ENCODE results near the gene PLXNA4. TPM values are rescaled to one million over a fixed set of nuclear protein-coding genes. Genes with fewer than 3 reads are reported as not detected.

The PLXNA4 gene
- total RNA-seq, 1 donor from 2014 or later: 34.9 TPM

DNA sequence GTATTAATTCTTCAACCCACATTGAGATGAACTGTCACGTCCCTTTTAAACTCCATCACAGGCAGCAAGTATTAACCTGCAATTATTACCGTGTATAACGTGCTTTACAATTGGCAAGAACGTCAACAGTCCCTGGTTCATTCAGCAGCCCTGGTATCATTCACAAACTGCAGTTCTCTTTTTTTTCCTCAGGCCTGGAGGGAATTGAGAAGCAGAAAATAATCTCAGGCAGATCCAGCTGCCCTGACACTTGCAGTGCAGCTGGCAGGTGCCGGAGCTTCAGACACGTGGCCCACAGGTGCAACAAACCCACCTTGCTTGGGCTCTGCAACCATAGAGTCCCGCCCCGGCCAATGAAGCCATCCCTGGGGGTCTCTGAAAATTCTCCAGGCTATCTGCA lies 137.3 kb downstream of the PLXNA4 start:
- no peak for DNase-seq (ENCODE audit: low spot score)

DNA sequence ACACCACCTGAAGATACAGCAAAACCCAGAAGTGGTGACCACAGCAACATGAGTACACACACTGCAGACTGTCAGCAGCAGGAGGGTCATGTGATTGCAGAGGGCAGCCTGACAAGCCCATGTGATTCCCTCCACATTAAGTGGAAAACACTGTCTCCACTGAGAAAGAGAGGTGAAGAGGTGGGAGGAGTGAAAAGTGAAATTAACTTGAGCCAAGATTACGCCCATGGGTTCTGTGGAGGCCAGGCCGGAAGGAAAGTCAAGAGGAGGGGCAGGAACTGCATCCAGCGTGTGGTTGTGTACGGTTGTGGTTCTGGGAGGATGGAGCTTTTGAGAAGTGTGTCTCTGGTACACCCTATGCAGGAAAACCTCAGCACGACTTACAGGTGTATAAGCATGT lies 138.5 kb downstream of the PLXNA4 start:
- no peak for DNase-seq (ENCODE audit: low spot score)

DNA sequence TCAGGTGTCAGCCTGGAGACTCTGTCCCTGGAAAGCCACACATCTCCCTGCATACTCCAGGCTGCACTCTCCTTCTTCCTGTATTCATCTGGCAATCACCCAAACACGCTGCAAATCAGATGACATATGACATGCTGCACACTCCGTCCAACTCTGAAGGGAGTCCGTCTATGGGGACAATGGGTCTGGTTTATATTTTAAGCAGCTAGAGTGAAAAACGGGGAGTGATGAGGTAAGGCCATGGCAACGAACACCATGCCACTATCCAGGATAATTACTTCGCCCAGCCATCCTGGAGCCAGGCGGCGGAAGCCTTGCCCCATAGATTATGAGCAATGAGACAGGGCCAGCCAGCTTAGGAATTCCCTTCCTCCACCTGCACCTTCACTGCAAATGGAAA lies 140.1 kb downstream of the PLXNA4 start:
- no peak for DNase-seq (ENCODE audit: low spot score)

DNA sequence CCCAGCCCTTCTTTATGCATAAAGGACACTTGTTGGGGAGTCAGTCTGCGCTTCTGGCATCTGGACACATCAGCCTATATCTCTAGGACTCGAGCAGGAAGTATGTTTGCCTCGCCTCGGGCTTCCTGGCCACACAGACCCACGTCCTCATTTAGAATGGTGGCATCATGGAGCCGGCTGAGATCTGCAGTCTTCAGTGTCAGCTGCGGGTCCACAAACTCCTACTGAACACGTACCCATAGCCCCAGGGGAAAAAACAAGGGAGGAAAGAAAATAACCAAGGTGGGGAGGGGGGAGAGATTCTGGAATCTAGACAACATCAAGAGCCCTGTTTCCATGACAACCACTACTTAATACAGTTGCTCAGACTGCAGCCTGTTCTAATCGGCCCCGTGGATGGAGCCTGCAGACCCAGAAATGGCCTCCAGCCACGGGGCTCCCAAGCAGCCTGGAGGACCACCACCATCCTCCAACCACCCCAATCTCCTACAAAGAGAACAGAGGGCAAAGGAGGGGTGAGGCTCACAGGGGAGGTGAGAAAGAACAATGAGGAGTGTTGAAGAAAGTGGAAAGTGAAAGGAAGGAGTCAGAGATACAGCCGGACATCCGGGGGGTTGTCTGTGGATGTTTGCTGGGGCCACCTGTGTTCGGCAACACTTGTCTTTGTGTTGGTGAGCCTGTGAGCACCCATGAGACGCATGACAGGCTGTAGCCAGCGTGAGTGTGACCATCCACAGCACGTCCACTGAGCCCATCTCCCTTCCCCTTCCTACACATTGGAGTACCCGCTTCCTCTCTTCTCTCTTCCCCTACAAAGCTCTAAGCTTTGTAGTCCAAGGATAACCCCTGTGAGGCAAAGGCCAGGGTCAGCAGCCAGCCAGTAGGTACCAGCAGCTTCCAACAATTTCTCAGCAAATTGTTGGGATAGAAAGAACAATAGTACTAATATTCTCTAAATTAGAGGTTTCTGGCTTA lies 141.0 kb downstream of the PLXNA4 start:
- no peak for DNase-seq (ENCODE audit: low spot score)

DNA sequence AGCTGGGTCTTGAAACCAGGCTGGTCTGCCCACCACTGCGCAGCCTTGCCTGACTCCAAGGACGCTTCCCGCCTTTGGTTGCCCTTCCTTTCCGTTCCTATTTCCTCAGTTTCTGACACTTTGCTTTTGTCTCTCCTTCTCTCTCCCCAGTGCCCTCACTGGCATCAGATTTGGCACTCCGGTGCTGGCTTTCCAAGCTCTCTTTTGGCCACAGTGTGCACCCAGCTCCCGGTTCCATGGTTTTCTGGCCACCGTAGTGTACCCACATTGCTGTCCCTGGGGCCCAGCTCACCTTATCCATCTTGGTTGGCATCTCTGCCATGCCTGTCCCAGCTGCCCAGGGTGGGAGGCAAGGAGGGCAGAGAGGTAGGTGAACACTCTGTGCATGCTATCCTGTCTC lies 142.2 kb downstream of the PLXNA4 start:
- no peak for DNase-seq (ENCODE audit: low spot score)

- no peak for DNase-seq (ENCODE audit: low spot score)
These were observed 143.0 kb downstream of the PLXNA4 start for GRCh38 chr7:132433301-132433700.

- DNase-seq (ENCODE audit: low spot score): peak; percentile 69
These were observed 145.1 kb downstream of the PLXNA4 start for GRCh38 chr7:132430861-132431822.

GRCh38 chr7:132430041-132430855 lies 146.0 kb downstream of the PLXNA4 start:
- DNase-seq (ENCODE audit: low spot score): no peak

- DNase-seq (ENCODE audit: low spot score): no peak
These were observed 147.1 kb downstream of the PLXNA4 start for GRCh38 chr7:132429181-132429580.

DNA sequence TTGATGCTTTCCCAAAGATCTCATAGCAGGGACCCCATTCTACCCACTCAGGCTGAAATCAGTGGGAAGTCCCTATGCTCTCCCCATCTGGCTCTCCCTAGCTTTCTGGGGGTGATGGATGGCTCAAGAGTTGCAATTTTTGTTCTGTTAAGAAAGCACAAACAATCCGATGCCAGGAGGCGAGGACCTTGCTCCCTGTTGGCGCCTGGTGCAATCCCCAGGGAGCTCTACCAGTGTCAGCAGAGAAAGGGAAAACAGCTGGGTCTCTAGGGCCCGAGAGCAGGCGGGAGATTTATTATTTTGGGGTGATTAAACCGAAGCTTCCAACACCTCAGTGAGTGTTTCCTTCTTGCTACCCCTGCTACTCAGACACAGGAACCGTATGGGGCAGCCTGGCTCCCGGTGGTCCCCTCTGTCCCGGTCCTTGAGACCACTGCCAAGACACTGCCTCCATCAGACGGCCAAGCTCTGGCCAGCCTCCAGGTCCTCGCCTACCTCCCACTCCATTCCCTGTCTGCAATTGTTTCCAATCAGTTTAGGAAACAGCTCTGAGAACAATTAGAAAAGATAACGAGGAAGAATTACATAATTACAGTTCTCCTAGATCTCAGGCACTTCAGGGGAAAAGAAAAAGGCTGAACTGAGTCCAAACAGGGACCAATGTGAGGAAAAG lies 147.9 kb downstream of the PLXNA4 start:
- DNase-seq (ENCODE audit: low spot score): no peak

- peak; percentile 42 for DNase-seq (ENCODE audit: low spot score)
These were observed 150.3 kb downstream of the PLXNA4 start for GRCh38 chr7:132425942-132426341.

DNA sequence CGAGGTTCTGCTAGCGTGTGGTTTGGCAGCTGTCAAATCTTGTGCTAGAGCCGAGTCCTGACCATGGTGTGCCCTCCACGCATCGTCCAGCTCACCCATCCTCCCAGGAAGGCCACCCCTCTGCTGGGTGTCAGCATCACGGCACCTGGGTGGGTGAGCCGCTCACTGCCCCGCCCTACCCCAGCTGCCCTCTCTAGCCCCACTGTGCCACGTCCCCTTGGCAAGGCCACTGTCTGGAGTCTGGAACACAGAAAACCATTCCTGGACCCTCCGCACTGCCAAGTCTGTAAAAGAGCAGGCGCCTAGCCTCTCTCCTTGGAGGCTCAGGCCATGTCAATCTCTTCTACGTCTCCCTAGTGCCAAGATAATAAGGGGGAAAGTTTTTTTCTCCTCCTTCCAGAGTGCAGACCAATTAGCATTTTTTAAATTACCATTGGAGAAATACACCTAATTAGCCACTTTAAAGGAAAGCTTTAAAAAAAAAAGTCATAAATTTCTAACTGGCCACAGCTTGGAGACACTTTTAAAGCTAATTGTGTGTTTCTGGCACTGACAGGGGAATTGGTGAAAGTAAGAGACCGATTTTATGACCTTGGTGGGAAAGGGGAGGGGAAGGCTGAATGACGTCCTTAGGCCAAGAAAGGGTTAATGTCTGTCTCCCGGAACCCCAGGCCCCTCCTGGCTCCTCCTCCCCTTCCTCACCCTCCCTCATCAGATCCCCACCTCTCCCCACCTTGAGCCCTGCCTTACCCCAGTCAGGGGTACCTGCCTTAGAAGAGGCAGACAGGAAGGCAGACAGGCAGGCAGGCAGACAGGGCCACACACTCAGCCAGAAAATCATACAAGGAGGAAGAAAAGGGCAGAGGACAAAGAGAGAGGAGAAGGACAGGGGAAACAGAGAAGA lies 151.2 kb downstream of the PLXNA4 start:
- DNase-seq (ENCODE audit: low spot score): no peak

DNA sequence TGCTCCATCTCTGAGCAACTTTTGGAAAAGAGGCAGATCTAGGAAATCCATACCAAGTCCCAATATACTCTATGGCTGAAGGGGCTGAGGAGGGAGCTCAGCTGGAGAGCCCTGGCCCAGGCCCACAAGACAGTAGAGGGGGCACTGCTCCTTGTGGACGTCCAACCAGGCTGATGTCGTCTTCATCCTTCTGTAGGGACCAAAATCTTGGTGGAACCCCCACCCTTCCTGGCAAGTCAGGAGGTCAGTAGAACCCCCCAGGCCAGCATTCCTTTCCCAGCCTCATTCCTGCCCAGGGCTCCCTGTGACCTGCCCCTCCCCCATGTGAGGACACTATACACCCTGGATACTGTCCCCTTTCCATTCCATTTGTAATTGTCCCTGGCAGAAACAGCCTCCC lies 152.0 kb downstream of the PLXNA4 start:
- DNase-seq (ENCODE audit: low spot score): no peak

DNA sequence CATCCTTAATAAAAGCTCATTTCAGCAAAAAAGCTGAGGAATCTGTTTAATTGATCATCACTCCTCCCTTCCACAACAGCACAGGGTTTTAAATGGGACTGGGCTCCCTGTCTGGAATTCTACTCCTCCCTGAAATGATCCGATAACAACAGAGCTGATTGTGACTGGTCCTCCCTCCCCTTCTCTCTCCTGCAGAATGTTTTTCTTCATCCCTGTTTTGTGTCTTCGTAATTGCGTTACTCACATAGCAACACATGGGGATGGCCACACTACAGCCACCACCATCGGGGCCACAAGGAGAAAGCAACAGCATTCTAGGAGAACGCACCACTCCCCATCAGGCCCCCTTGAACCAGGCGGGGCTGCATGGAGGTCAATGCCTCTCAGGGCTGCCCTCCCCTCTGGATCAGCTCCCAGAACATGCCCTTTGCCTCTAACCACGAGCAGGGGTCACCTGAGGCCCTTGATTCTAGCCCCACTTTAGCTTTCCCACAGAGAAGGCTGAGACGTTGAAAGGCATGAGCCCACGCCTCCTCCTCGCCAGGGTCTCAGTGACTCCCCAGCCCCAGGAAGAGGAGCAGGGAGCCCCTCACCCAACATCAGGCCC lies 152.6 kb downstream of the PLXNA4 start:
- DNase-seq (ENCODE audit: low spot score): no peak

- DNase-seq (ENCODE audit: low spot score): peak; percentile 88
These were observed 153.7 kb downstream of the PLXNA4 start for GRCh38 chr7:132422502-132423111.

DNA sequence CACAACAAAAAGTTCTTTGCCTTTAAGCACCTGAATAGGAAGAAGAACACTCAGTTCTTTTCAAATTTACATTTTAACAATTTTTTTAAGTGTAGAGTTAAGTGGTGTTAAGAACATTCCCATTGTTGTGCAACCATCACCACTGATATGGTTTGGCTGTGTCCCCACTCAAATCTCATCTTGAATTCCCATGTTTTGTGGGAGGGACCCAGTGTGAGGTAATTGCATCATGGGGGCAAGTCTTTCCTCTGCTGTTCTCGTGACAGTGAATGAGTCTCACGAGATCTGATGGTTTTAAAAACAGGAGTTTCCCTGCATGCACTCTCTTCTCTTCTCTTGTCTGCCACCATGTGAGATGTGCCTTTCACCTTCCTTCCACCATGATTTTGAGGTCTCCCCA lies 155.7 kb downstream of the PLXNA4 start:
- no peak for DNase-seq (ENCODE audit: low spot score)

DNA sequence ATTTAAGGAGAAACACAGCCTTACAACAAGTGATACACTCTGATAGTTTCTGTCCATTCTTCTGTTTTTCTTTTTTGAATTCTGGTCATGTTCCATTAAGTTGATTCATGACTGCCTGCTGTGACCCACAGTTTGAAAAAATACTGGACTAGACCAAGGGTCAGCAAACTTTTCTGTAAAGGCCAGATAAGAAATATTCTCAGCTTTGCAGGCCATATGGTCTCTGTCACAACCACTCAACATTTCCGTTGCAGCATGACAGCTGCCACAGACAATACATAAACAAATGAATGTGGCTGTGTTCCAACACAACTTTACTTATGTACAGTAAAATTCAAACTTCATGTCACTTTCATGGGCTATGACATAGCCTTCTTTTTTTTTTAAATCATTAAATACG lies 156.7 kb downstream of the PLXNA4 start:
- peak; percentile 79 for DNase-seq (ENCODE audit: low spot score)

- DNase-seq (ENCODE audit: low spot score): no peak
These were observed 157.4 kb downstream of the PLXNA4 start for GRCh38 chr7:132418840-132419239.
